GM20000 (cell line): Measurements from ENCODE around the gene SGSH.

ENCODE experiments used
- DNase-seq: peaks from one replicate; pipeline ENCODE4 v3.0.0; 2012; ENCODE audit warnings: low spot score
- TF ChIP-seq, protein P1 (sequence below): IDR thresholded peaks from 2 replicates; pipeline ENCODE4 v1.5.1; 2012; ENCODE audit warnings: mild to moderate bottlenecking, control low read depth; ENCODE audit errors: extremely low read depth, missing control alignments

Gene SGSH

GRCh38 chr17:80182118-80182844 is 37.9 kb downstream of the SGSH start:
- DNase-seq = no peak
- TF ChIP-seq, protein P1, sequence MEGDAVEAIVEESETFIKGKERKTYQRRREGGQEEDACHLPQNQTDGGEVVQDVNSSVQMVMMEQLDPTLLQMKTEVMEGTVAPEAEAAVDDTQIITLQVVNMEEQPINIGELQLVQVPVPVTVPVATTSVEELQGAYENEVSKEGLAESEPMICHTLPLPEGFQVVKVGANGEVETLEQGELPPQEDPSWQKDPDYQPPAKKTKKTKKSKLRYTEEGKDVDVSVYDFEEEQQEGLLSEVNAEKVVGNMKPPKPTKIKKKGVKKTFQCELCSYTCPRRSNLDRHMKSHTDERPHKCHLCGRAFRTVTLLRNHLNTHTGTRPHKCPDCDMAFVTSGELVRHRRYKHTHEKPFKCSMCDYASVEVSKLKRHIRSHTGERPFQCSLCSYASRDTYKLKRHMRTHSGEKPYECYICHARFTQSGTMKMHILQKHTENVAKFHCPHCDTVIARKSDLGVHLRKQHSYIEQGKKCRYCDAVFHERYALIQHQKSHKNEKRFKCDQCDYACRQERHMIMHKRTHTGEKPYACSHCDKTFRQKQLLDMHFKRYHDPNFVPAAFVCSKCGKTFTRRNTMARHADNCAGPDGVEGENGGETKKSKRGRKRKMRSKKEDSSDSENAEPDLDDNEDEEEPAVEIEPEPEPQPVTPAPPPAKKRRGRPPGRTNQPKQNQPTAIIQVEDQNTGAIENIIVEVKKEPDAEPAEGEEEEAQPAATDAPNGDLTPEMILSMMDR = no peak

- DNase-seq = no peak
- TF ChIP-seq, protein P1 = no peak
These were observed 38.7 kb downstream of the SGSH start for GRCh38 chr17:80181431-80181830.

DNA sequence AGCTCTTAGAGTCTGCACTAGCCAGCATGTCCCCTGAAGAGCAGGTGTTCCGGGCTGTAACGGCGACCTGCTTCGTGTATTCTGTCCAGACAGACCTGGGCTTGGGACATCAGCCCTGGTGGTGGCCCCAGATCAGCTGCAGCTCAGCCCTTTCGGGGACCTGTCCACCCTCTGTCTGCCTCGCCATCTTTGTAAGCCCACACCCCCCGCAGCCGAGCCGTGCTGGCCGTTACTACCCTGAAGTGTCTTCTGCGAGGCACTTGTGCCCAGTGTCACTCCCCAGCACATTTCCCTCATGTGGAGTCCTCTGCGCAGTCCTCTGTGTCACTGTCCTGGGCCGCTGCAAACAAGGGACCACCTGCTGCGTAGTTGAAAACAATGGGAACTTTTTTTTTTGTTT is 39.9 kb downstream of the SGSH start:
- DNase-seq = no peak
- TF ChIP-seq, protein P1 = no peak

DNA sequence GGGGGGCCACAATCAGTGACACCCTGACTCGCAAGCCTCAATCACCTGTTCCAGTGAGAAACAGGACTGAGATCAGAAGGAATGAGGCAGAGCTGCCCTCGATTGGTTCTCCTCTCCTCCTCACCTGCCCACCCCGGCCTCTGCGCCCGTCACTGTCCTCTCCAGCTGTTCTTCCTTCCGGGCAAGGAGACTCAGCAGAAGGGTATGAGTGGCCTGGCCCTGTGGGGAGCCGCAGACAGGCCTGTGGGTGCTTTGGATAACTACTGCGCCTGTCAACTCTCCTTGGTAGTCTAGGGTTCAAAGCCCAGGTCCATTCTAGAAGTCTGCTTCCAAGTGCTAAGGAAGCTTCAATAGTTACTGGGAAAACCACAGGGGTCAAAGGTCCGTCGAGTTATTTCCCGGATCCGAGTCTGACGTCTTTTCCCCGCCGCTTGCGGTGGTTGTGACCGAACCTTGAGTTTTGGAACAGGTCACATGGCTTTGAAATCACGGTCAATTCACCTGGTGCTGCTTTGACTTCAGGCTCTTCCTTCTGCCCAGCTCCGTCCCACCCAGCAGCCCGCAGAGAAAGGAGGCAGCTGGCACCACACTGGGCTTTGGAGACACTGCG is 42.0 kb downstream of the SGSH start:
- TF ChIP-seq, protein P1 = no peak

GRCh38 chr17:80176757-80177156 is 43.4 kb downstream of the SGSH start:
- no peak for DNase-seq

More for the DNA sequence above, 42.0 kb downstream of the SGSH start:
- no peak for DNase-seq

GRCh38 chr17:80173916-80174315 is 46.2 kb downstream of the SGSH start:
- TF ChIP-seq, protein P1 = no peak
- no peak for DNase-seq

More at GRCh38 chr17:80176757-80177156, 43.4 kb downstream of the SGSH start:
- TF ChIP-seq, protein P1 = no peak

- DNase-seq = no peak
- TF ChIP-seq, protein P1 = no peak
These were observed 47.0 kb downstream of the SGSH start for GRCh38 chr17:80173126-80173525.
